WERI-Rb-1 (cell line): ENCODE results near the gene ZNF688.
"Not testable (repeated sequence)": the region's sequence is repeated elsewhere in the genome, so short reads cannot be mapped to it uniquely, and the experiment has no call there.

Experiments used
- DNase-seq: peaks from one replicate; pipeline ENCODE4 v3.0.0-alpha.2; 2020
- H3K27ac ChIP-seq: fragments of 250-450 bp; sonication (Bioruptor Pico); 2 replicates; pipeline ENCODE4 v1.5.1; 2020; ENCODE audit warnings: mild to moderate bottlenecking, moderate library complexity
- H3K27me3 ChIP-seq: fragments of 250-450 bp; sonication (Bioruptor Pico); 2 replicates; pipeline ENCODE4 v1.5.1; 2021; ENCODE audit warnings: mild to moderate bottlenecking, low read depth, moderate library complexity; ENCODE audit not compliant: insufficient read depth, severe bottlenecking
- H3K36me3 ChIP-seq: fragments of 250-450 bp; sonication (Bioruptor Pico); 2 replicates; pipeline ENCODE4 v1.5.1; 2020; ENCODE audit warnings: mild to moderate bottlenecking, moderate library complexity
- H3K4me3 ChIP-seq: 2 replicates; pipeline ENCODE4 v1.5.1; 2011; ENCODE audit warnings: low read depth, mild to moderate bottlenecking, control low read depth, low read length
- H3K9me3 ChIP-seq: fragments of 250-450 bp; sonication (Bioruptor Pico); 2 replicates; pipeline ENCODE4 v1.5.1; 2021; ENCODE audit warnings: mild to moderate bottlenecking, moderate library complexity; ENCODE audit not compliant: severe bottlenecking
- CTCF ChIP-seq: IDR thresholded peaks from 2 replicates; pipeline ENCODE4 v1.5.1; 2011; ENCODE audit warnings: low read depth, mild to moderate bottlenecking, control low read depth, inconsistent platforms, low read length

The ZNF688 gene

GRCh38 chr16:30539000-30539964, 32.2 kb downstream of the ZNF688 start:
- no peak overlapping the region for H3K4me3 ChIP-seq
- no peak overlapping the region for H3K27ac ChIP-seq
- H3K27me3 ChIP-seq = no peaks in the 10 kb centered on the region
- no peaks in the 10 kb centered on the region for H3K9me3 ChIP-seq
- no peaks in the 10 kb centered on the region for H3K36me3 ChIP-seq
- no peak for DNase-seq
- no peak for TF ChIP-seq CTCF

- not testable (repeated sequence) for H3K27ac ChIP-seq, H3K9me3 ChIP-seq, DNase-seq, H3K4me3 ChIP-seq, H3K27me3 ChIP-seq
- H3K36me3 ChIP-seq = peaks cover 12% of the 10 kb centered on the region
Measured at GRCh38 chr16:30536391-30537024, 35.0 kb downstream of the ZNF688 start.

- Histone ChIP-seq H3K27me3 (no peaks in the 10 kb centered on the region), H3K9me3 (no peaks in the 10 kb centered on the region), H3K4me3 (peak overlapping the region; percentile 86), H3K36me3 (peaks cover 16% of the 10 kb centered on the region), H3K27ac (peak overlapping the region; percentile 93)
- DNase-seq = peak; percentile 80
- TF ChIP-seq CTCF = peak; percentile 82
Measured at GRCh38 chr16:30535777-30536190, 35.7 kb downstream of the ZNF688 start.

- TF ChIP-seq CTCF = no peak
- no peaks in the 10 kb centered on the region for H3K9me3 ChIP-seq
- peak overlapping the region; percentile 93 for H3K27ac ChIP-seq
- DNase-seq = no peak
- H3K27me3 ChIP-seq = no peaks in the 10 kb centered on the region
- H3K36me3 ChIP-seq = peaks cover 19% of the 10 kb centered on the region
- H3K4me3 ChIP-seq = peak overlapping the region; percentile 86
Measured at GRCh38 chr16:30535106-30535776, 36.3 kb downstream of the ZNF688 start.

- no peak for TF ChIP-seq CTCF
- Histone ChIP-seq H3K27me3 (no peaks in the 10 kb centered on the region), H3K36me3 (peaks cover 19% of the 10 kb centered on the region), H3K9me3 (no peaks in the 10 kb centered on the region), H3K27ac (peak within 1 kb of the TSS; percentile 93), H3K4me3 (peak within 1 kb of the TSS; percentile 86)
- peak; percentile 93 for DNase-seq
Measured at GRCh38 chr16:30534368-30535105, 37.0 kb downstream of the ZNF688 start, which contains the start of gene ZNF747. TSS of gene ZNF747 (minus strand) at chr16:30534858. CDS start at chr16:30534679, 179 bp downstream.
